ENCODE results near the gene DDX56.
A peak's percentile ranks its signal among the peaks of the same experiment; 100 is the strongest.

The DDX56 gene

GRCh38 chr7:44573464-44574286, at the start of gene DDX56:
Gene DDX56, minus strand, starts transcription at chr7:44573908. Its CDS starts 13 bp downstream, at chr7:44573895.
- peak; percentile 58 to 90 (median 81) for DNase-seq (ENCODE audit: low read depth in 2 of 3, low spot score in 2 of 3)

GRCh38 chr7:44622342-44623151, 48.8 kb upstream of the DDX56 start:
- DNase-seq (ENCODE audit: low read depth in 2 of 3, low spot score in 2 of 3), result no peak

GRCh38 chr7:44621750-44622103, 48.0 kb upstream of the DDX56 start:
- no peak for DNase-seq (ENCODE audit: low read depth in 2 of 3, low spot score in 2 of 3)

- DNase-seq (ENCODE audit: low read depth in 2 of 3, low spot score in 2 of 3), result no peak
These were observed 47.5 kb upstream of the DDX56 start for GRCh38 chr7:44621034-44621749.

- DNase-seq (ENCODE audit: low read depth in 2 of 3, low spot score in 2 of 3), result no peak
These were observed 45.0 kb upstream of the DDX56 start for GRCh38 chr7:44618753-44619152.

GRCh38 chr7:44618045-44618444, 44.3 kb upstream of the DDX56 start:
- DNase-seq (ENCODE audit: low read depth in 2 of 3, low spot score in 2 of 3), result no peak

- DNase-seq (ENCODE audit: low read depth in 2 of 3, low spot score in 2 of 3), result no peak
These were observed 43.6 kb upstream of the DDX56 start for GRCh38 chr7:44617225-44617890.

GRCh38 chr7:44616545-44616944, 42.8 kb upstream of the DDX56 start:
- no peak for DNase-seq (ENCODE audit: low read depth in 2 of 3, low spot score in 2 of 3)

- DNase-seq (ENCODE audit: low read depth in 2 of 3, low spot score in 2 of 3), result no peak
These were observed 42.1 kb upstream of the DDX56 start for GRCh38 chr7:44615793-44616192.

- DNase-seq (ENCODE audit: low read depth in 2 of 3, low spot score in 2 of 3), result no peak
These were observed 41.5 kb upstream of the DDX56 start for GRCh38 chr7:44615149-44615611.

GRCh38 chr7:44609829-44610228, 36.1 kb upstream of the DDX56 start:
- no peak for DNase-seq (ENCODE audit: low read depth in 2 of 3, low spot score in 2 of 3)

- no peak for DNase-seq (ENCODE audit: low read depth in 2 of 3, low spot score in 2 of 3)
These were observed 35.4 kb upstream of the DDX56 start for GRCh38 chr7:44608916-44609648.

- no peak for DNase-seq (ENCODE audit: low read depth in 2 of 3, low spot score in 2 of 3)
These were observed 33.7 kb upstream of the DDX56 start for GRCh38 chr7:44607141-44608068.

GRCh38 chr7:44606341-44607140, 32.8 kb upstream of the DDX56 start, which contains the start of gene OGDH:
Gene OGDH, plus strand, starts transcription at chr7:44606627. Its CDS starts 17,717 bp downstream, at chr7:44624344.
- peak; percentile 96 to 99 (median 97) for DNase-seq (ENCODE audit: low read depth in 2 of 3, low spot score in 2 of 3)

GRCh38 chr7:44604941-44605340, 31.2 kb upstream of the DDX56 start:
- no peak for DNase-seq (ENCODE audit: low read depth in 2 of 3, low spot score in 2 of 3)

GRCh38 chr7:44603193-44603592, 29.5 kb upstream of the DDX56 start:
- DNase-seq (ENCODE audit: low read depth in 2 of 3, low spot score in 2 of 3), result no peak

- DNase-seq (ENCODE audit: low read depth in 2 of 3, low spot score in 2 of 3), result no peak
These were observed 28.8 kb upstream of the DDX56 start for GRCh38 chr7:44602576-44602910.

- no peak for DNase-seq (ENCODE audit: low read depth in 2 of 3, low spot score in 2 of 3)
These were observed 25.5 kb upstream of the DDX56 start for GRCh38 chr7:44599222-44599621.
